B cell (primary cell): ENCODE data around the gene GLB1L. TPM values are rescaled to one million over a fixed set of nuclear protein-coding genes. Genes with fewer than 3 reads are reported as not detected.

Experiments
- ATAC-seq: fragments of 200-7000 bp; cut with Tn5 transposase; one replicate; pipeline ENCODE4 v1.10.0; 2021; ENCODE audit warnings: low read depth, mild to moderate bottlenecking, moderate number of reproducible peaks, moderate library complexity
- CTCF ChIA-PET: fragments of 350-600 bp; sonication (Branson Sonifier 250); formaldehyde crosslinking; loops from one replicate; lab custom pipeline; 2021; ENCODE audit warnings: antibody characterized with exemption, inconsistent platforms; lab: Charles Lee
- POLR2A ChIA-PET: fragments of 350-600 bp; sonication (Branson Sonifier 250); formaldehyde crosslinking; loops from one replicate; lab custom pipeline; 2021; ENCODE audit warnings: antibody characterized with exemption; lab: Charles Lee
- DNase-seq: peaks from one replicate; pipeline ENCODE4 v3.0.0; 2013
- H2AFZ ChIP-seq: 2 replicates; pipeline ENCODE4 v1.6.1; 2012; ENCODE audit warnings: mild to moderate bottlenecking, low read depth, low read length; ENCODE audit not compliant: insufficient read depth, poor library complexity, severe bottlenecking
- H3K27ac ChIP-seq, 2 donors: 1 replicate in 1 of 2; 2 replicates in 1 of 2; pipeline ENCODE4 v1.5.1; 2012 to 2013; ENCODE audit warnings: low read length in 2 of 2, mild to moderate bottlenecking in 2 of 2, moderate library complexity in 1 of 2
- H3K27me3 ChIP-seq, 4 experiments: fragments of 200-600 bp in 1 of 4; sonication (generic) in 1 of 4; replicated peaks in 1 of 4; 1 replicate in 2 of 4; 2 replicates in 2 of 4; pipeline versions ENCODE4 v1.6.1 to v1.7.0; 2013 to 2016; ENCODE audit warnings: low read length in 3 of 4, mild to moderate bottlenecking in 2 of 4, mixed read lengths in 1 of 4, moderate library complexity in 1 of 4; ENCODE audit not compliant: insufficient read depth in 4 of 4, control insufficient read depth in 3 of 4; ENCODE audit errors: control extremely low read depth in 1 of 4
- H3K36me3 ChIP-seq, 2 experiments: replicated peaks in 1 of 2; 1 replicate in 1 of 2; 2 replicates in 1 of 2; pipeline versions ENCODE4 v1.6.1 to v1.7.1; 2013; ENCODE audit warnings: low read length in 1 of 2; ENCODE audit not compliant: insufficient read depth in 2 of 2, control insufficient read depth in 1 of 2; ENCODE audit errors: control extremely low read depth in 1 of 2, extremely low read depth in 1 of 2
- H3K4me1 ChIP-seq, 2 donors: fragments of 200-600 bp in 1 of 2; sonication (generic) in 1 of 2; 1 replicate in 1 of 2; 2 replicates in 1 of 2; pipeline versions ENCODE4 v1.5.1 to v1.6.1; 2013 to 2017; ENCODE audit warnings: low read length in 2 of 2; ENCODE audit not compliant: control insufficient read depth in 2 of 2, insufficient read depth in 2 of 2
- H3K4me2 ChIP-seq: replicated peaks from 2 replicates; pipeline ENCODE3; 2012; ENCODE audit warnings: mild to moderate bottlenecking, low read depth, low read length; ENCODE audit not compliant: poor library complexity, severe bottlenecking
- H3K4me3 ChIP-seq, 5 experiments: fragments of 200-600 bp in 1 of 5; sonication (generic) in 1 of 5; 1 replicate in 3 of 5; 2 replicates in 2 of 5; pipeline versions ENCODE4 v1.5.1 to v1.7.0; 2011 to 2016; ENCODE audit warnings: low read length in 4 of 5, mild to moderate bottlenecking in 4 of 5, low read depth in 2 of 5, control low read depth in 1 of 5, moderate library complexity in 1 of 5; ENCODE audit not compliant: insufficient read depth in 1 of 5; ENCODE audit errors: control extremely low read depth in 1 of 5, extremely low read depth in 1 of 5
- H3K79me2 ChIP-seq: fragments of 200-600 bp; sonication (generic); one replicate; pipeline ENCODE4 v1.6.0; 2016; ENCODE audit warnings: low read length; ENCODE audit not compliant: control insufficient read depth, insufficient read depth
- H3K9ac ChIP-seq: fragments of 200-600 bp; sonication (generic); 2 replicates; pipeline ENCODE4 v1.6.1; 2017; ENCODE audit warnings: mild to moderate bottlenecking, low read length, moderate library complexity
- H3K9me3 ChIP-seq, 3 donors: one replicate each; pipeline versions ENCODE4 v1.6.1 to v1.7.1; 2013; ENCODE audit warnings: low read length in 2 of 3; ENCODE audit not compliant: control insufficient read depth in 2 of 3, insufficient read depth in 1 of 3; ENCODE audit errors: control extremely low read depth in 1 of 3
- H4K20me1 ChIP-seq: 2 replicates; pipeline ENCODE4 v1.6.0; 2012; ENCODE audit warnings: mild to moderate bottlenecking, low read length; ENCODE audit not compliant: insufficient read depth, control insufficient read depth, poor library complexity, severe bottlenecking
- H3K27ac Mint-ChIP-seq: one replicate; pipeline ENCODE4 v1.8.0; 2021; ENCODE audit warnings: mixed read lengths
- H3K27me3 Mint-ChIP-seq: one replicate; pipeline ENCODE4 v1.8.0; 2021; ENCODE audit warnings: mixed read lengths
- H3K4me1 Mint-ChIP-seq: one replicate; pipeline ENCODE4 v1.8.0; 2021; ENCODE audit warnings: mixed read lengths
- H3K4me3 Mint-ChIP-seq: one replicate; pipeline ENCODE4 v1.8.0; 2021; ENCODE audit warnings: mixed read lengths
- H3K9me3 Mint-ChIP-seq: one replicate; pipeline ENCODE4 v1.8.0; 2022; ENCODE audit warnings: mixed read lengths; ENCODE audit not compliant: insufficient read depth
- EZH2 ChIP-seq: IDR thresholded peaks from 2 replicates; pipeline ENCODE4 v1.6.1; 2012; ENCODE audit warnings: borderline replicate concordance, low read depth, mild to moderate bottlenecking, moderate library complexity, low read length; ENCODE audit not compliant: insufficient read depth, poor library complexity, severe bottlenecking
- WGBS: methylation state at CpG from one replicate; pipeline ENCODE4 v1.1.5; 2013; ENCODE audit warnings: missing lambda C conversion rate; ENCODE audit not compliant: insufficient coverage; 5-methylcytosine and 5-hydroxymethylcytosine counted together
- intact Hi-C: fragments of 100-400 bp; cut with micrococcal nuclease; formaldehyde crosslinking; loops from one replicate; pipeline ENCODE4 v1.10.0; 2022
- polyA plus RNA-seq: library from polyadenylated mRNA; depleted of rRNA; stranded (reverse); fragments of >200 nt; gene quantifications from 2 replicates; pipeline ENCODE4 v1.2.3, GENCODE V29; 2012
- total RNA-seq, 2 donors: library from RNA; stranded (reverse); fragments of 120-200 nt in 1 of 2; gene quantifications; 1 replicate in 1 of 2; 2 replicates in 1 of 2; pipeline versions ENCODE4 v1.2.3 to v1.2.4, GENCODE V29; 2013 to 2022
- TF ChIP-seq, protein P1 (sequence below): fragments of 200-600 bp; IDR thresholded peaks from one replicate; pipeline ENCODE4 v1.8.0; 2022; ENCODE audit warnings: antibody characterized with exemption, mild to moderate bottlenecking

GLB1L gene
- total and polyA plus RNA-seq, 2 donors (not counting 1 experiment from before 2014, with no cell fraction given): 2.4 to 4.1 TPM

DNA sequence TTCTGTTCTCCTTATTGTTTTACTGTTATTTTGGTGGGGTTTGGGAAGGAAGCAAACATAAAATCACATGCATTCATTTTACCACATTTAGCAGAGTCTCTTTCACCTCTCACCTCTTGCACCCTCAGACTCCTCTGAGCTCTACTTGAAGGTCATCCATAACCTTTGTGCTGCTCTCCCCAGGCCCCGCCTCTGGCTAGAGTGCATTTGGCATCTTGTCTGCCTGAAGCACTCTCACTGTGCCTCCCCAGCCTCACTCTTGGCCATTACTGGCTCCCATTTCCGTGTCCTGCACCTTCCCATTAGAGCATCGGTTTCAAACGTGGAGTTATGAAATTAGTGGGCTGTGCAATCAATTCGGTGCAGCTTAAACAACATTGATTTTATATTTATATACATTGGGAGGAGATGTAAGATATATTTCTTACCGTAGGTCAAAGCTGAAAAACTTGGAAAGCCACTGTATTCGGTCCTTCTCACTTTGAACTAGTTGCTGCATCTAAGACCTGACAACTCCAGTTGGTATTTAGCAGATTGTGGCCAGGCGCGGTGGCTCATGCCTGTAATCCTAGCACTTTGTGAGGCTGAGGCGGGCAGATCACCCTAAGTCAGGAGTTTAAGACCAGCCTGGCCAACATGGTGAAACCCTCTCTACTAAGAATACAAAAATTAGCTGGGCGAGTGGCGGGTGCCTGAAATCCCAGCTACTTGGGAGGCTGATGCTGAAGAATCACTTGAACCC lies 45.6 kb downstream of the GLB1L start:
- Histone ChIP-seq H3K27me3 (peaks cover 0 to 3% (median 0%) of the 10 kb centered on the region in 4 experiments), H3K4me1 (no peaks in the 10 kb centered on the region), H3K79me2 (no peaks in the 10 kb centered on the region), H2AFZ (no peak overlapping the region), H3K27ac (no peak overlapping the region), H3K9ac (no peak overlapping the region), H3K36me3 (no peaks in the 10 kb centered on the region), H3K4me2 (no peak overlapping the region), H4K20me1 (no peaks in the 10 kb centered on the region), H3K9me3 (no peaks in the 10 kb centered on the region), H3K4me3 (no peak overlapping the region)
- no peak for DNase-seq
- POLR2A ChIA-PET: no interaction called here
- no peak for ATAC-seq
- H3K27ac Mint-ChIP-seq: peak overlapping the region; percentile 21
- CTCF ChIA-PET: interaction anchor here (0.8 kb wide), 1 partner anchor 27 kb away, joined by 3 read pairs; no protein-coding TSS in a partner anchor
- intact Hi-C loops: no loop called here
- no peaks in the 10 kb centered on the region for H3K4me1 Mint-ChIP-seq
- TF ChIP-seq, protein P1, sequence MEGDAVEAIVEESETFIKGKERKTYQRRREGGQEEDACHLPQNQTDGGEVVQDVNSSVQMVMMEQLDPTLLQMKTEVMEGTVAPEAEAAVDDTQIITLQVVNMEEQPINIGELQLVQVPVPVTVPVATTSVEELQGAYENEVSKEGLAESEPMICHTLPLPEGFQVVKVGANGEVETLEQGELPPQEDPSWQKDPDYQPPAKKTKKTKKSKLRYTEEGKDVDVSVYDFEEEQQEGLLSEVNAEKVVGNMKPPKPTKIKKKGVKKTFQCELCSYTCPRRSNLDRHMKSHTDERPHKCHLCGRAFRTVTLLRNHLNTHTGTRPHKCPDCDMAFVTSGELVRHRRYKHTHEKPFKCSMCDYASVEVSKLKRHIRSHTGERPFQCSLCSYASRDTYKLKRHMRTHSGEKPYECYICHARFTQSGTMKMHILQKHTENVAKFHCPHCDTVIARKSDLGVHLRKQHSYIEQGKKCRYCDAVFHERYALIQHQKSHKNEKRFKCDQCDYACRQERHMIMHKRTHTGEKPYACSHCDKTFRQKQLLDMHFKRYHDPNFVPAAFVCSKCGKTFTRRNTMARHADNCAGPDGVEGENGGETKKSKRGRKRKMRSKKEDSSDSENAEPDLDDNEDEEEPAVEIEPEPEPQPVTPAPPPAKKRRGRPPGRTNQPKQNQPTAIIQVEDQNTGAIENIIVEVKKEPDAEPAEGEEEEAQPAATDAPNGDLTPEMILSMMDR: no peak
- TF ChIP-seq EZH2: no peak
- H3K9me3 Mint-ChIP-seq: no peaks in the 10 kb centered on the region
- WGBS: 94% methylated on average over 6 of the region's 12 CpGs
- H3K4me3 Mint-ChIP-seq: no peak overlapping the region
- peaks cover 14% of the 10 kb centered on the region for H3K27me3 Mint-ChIP-seq

DNA sequence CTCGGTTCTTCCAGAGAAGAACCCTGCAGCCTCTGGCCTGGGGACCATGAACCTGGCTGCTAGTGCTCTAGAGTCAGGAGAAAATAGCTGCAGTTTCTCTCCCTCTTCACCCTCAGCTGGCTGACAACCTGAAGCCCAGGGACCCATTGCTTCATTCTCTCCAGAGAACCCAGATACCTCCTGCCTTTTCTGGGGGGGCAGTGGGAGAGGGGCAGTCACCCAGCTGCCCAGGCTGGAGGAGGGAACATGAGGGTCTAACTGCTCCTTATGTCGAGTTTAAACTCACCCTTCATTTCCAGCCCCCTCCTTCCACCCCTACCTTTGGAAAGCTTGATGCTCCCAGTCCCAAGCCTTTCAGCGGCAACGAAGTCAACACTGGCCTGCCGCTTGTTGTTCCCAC lies 46.3 kb downstream of the GLB1L start:
- Histone ChIP-seq H3K4me3 (no peak overlapping the region), H3K27me3 (peaks cover 0 to 3% (median 0%) of the 10 kb centered on the region in 4 experiments), H2AFZ (no peak overlapping the region), H3K4me2 (no peak overlapping the region), H3K79me2 (no peaks in the 10 kb centered on the region), H3K36me3 (no peaks in the 10 kb centered on the region), H3K27ac (no peak overlapping the region), H4K20me1 (no peaks in the 10 kb centered on the region), H3K4me1 (no peaks in the 10 kb centered on the region), H3K9ac (no peak overlapping the region), H3K9me3 (no peaks in the 10 kb centered on the region)
- POLR2A ChIA-PET: no interaction called here
- TF ChIP-seq, protein P1: no peak
- no peak for TF ChIP-seq EZH2
- intact Hi-C loops: no loop called here
- no peak overlapping the region for H3K4me3 Mint-ChIP-seq
- DNase-seq: no peak
- no peaks in the 10 kb centered on the region for H3K4me1 Mint-ChIP-seq
- H3K9me3 Mint-ChIP-seq: no peaks in the 10 kb centered on the region
- 91% methylated on average over 5 of the region's 5 CpGs for WGBS
- H3K27ac Mint-ChIP-seq: no peak overlapping the region
- ATAC-seq: no peak
- CTCF ChIA-PET: interaction anchor here (0.8 kb wide), 1 partner anchor 27 kb away, joined by 3 read pairs; no protein-coding TSS in a partner anchor
- H3K27me3 Mint-ChIP-seq: peaks cover 14% of the 10 kb centered on the region
